Peyer's patch (tissue), 4 donors: ENCODE measurements around the gene TRAPPC10. TPM values are rescaled to one million over a fixed set of nuclear protein-coding genes. Genes with fewer than 3 reads are reported as not detected.
"Not testable (repeated sequence)": the region's sequence is repeated elsewhere in the genome, so short reads cannot be mapped to it uniquely, and the experiment has no call there.

Experiments used
- DNase-seq, 3 donors: peaks; one replicate each; pipeline ENCODE4 v3.0.0-alpha.2; 2017 to 2019
- H3K27ac ChIP-seq, 4 donors: fragments of 200-600 bp; sonication (generic); one replicate each; pipeline ENCODE4 v1.5.1; 2016 to 2019
- H3K27me3 ChIP-seq, 2 donors: fragments of 200-600 bp; sonication (generic); one replicate each; pipeline ENCODE4 v1.5.1; 2019
- H3K36me3 ChIP-seq, 3 donors: fragments of 200-600 bp; sonication (generic); one replicate each; pipeline ENCODE4 v1.5.1; 2016 to 2019
- H3K4me1 ChIP-seq, 4 donors: fragments of 200-600 bp; sonication (generic); one replicate each; pipeline ENCODE4 v1.5.1; 2016 to 2019
- H3K4me3 ChIP-seq, 4 donors: fragments of 200-600 bp; sonication (generic); 1 replicate in 3 of 4; 2 replicates in 1 of 4; pipeline ENCODE4 v1.5.1; 2016 to 2019; ENCODE audit warnings: mild to moderate bottlenecking in 1 of 4
- H3K9me3 ChIP-seq, 4 donors: fragments of 200-600 bp; sonication (generic); one replicate each; pipeline ENCODE4 v1.5.1; 2016 to 2019; ENCODE audit warnings: mild to moderate bottlenecking in 1 of 4
- CTCF ChIP-seq, 6 experiments: fragments of 450-650 bp in 4 of 6; fragments of 200-600 bp in 2 of 6; sonication (generic) in 1 of 6; IDR thresholded peaks; one replicate each; pipeline ENCODE4 v1.5.1; 2017 to 2019; ENCODE audit warnings: antibody characterized with exemption in 6 of 6, mild to moderate bottlenecking in 3 of 6, moderate library complexity in 1 of 6
- POLR2A ChIP-seq, 2 donors: fragments of 450-650 bp; IDR thresholded peaks; one replicate each; pipeline ENCODE4 v1.5.1; 2017; ENCODE audit warnings: antibody characterized with exemption in 2 of 2, mild to moderate bottlenecking in 2 of 2, moderate library complexity in 2 of 2
- total RNA-seq, 4 donors: library from RNA; depleted of rRNA; stranded (reverse); fragments of >200 nt; gene quantifications; one replicate each; pipeline ENCODE4 v1.1.0, GENCODE V29; 2016

TRAPPC10 gene
- total RNA-seq, 4 donors from 2014 or later: 62.2 to 153 (median 93.0) TPM

GRCh38 chr21:44090325-44090724, 78.2 kb downstream of the TRAPPC10 start:
- H3K4me3 ChIP-seq: peak overlapping the region in 1 of 4 donors; percentile 37
- TF ChIP-seq CTCF (IDR thresholded peaks at IDR 0.05): peak in 1 of 6 experiments; percentile 1
- TF ChIP-seq POLR2A (IDR thresholded peaks at IDR 0.05): peak; percentile 38 to 56
- H3K9me3 ChIP-seq: no peaks in the 10 kb centered on the region
- H3K27ac ChIP-seq: peak overlapping the region; percentile 78 to 94 (median 84)
- peaks cover 0 to 60% (median 0%) of the 10 kb centered on the region in 3 donors for H3K36me3 ChIP-seq
- H3K4me1 ChIP-seq: peaks cover 8 to 62% (median 18%) of the 10 kb centered on the region in 4 donors
- H3K27me3 ChIP-seq: no peaks in the 10 kb centered on the region
- DNase-seq: peak; percentile 87 to 94 (median 87)

- Histone ChIP-seq H3K9me3 (no peaks in the 10 kb centered on the region), H3K27me3 (no peaks in the 10 kb centered on the region), H3K4me1 (peaks cover 8 to 58% (median 18%) of the 10 kb centered on the region in 4 donors), H3K36me3 (peaks cover 0 to 52% (median 0%) of the 10 kb centered on the region in 3 donors), H3K4me3 (no peak overlapping the region), H3K27ac (peak overlapping the region in 3 of 4 donors; percentile 41 to 78 (median 61))
- TF ChIP-seq POLR2A (IDR thresholded peaks at IDR 0.05) (no peak), CTCF (IDR thresholded peaks at IDR 0.05) (no peak)
- peak; percentile 12 to 59 (median 52) for DNase-seq
Observed at GRCh38 chr21:44092211-44092610, 80.1 kb downstream of the TRAPPC10 start.

- DNase-seq: peak in 2 of 3 donors; percentile 76 to 79
- no peak for TF ChIP-seq CTCF (IDR thresholded peaks at IDR 0.05)
- TF ChIP-seq POLR2A (IDR thresholded peaks at IDR 0.05): no peak
- H3K27ac ChIP-seq: peak overlapping the region in 3 of 4 donors; percentile 36 to 65 (median 41)
Observed at GRCh38 chr21:44093761-44094160, 81.7 kb downstream of the TRAPPC10 start.

GRCh38 chr21:44094832-44095231, 82.7 kb downstream of the TRAPPC10 start:
- Histone ChIP-seq H3K4me3 (no peak overlapping the region), H3K27ac (no peak overlapping the region), H3K36me3 (peaks cover 0 to 44% (median 0%) of the 10 kb centered on the region in 3 donors), H3K27me3 (no peaks in the 10 kb centered on the region), H3K9me3 (no peaks in the 10 kb centered on the region), H3K4me1 (peaks cover 2 to 37% (median 7%) of the 10 kb centered on the region in 4 donors)
- no peak for DNase-seq
- TF ChIP-seq CTCF (IDR thresholded peaks at IDR 0.05) (no peak), POLR2A (IDR thresholded peaks at IDR 0.05) (no peak)

More at GRCh38 chr21:44093761-44094160, 81.7 kb downstream of the TRAPPC10 start:
- peaks cover 4 to 42% (median 16%) of the 10 kb centered on the region in 4 donors for H3K4me1 ChIP-seq
- H3K4me3 ChIP-seq: no peak overlapping the region
- no peaks in the 10 kb centered on the region for H3K9me3 ChIP-seq
- H3K36me3 ChIP-seq: peaks cover 0 to 44% (median 0%) of the 10 kb centered on the region in 3 donors
- H3K27me3 ChIP-seq: no peaks in the 10 kb centered on the region

GRCh38 chr21:44098507-44098906, 86.4 kb downstream of the TRAPPC10 start:
- H3K36me3 ChIP-seq: peaks cover 0 to 18% (median 0%) of the 10 kb centered on the region in 3 donors
- not testable (repeated sequence) for H3K4me1 ChIP-seq, H3K27me3 ChIP-seq, H3K4me3 ChIP-seq, DNase-seq, H3K9me3 ChIP-seq, H3K27ac ChIP-seq

GRCh38 chr21:44098964-44099363, 86.9 kb downstream of the TRAPPC10 start:
- not testable (repeated sequence) for H3K9me3 ChIP-seq, H3K27me3 ChIP-seq, H3K4me1 ChIP-seq, DNase-seq, H3K4me3 ChIP-seq, H3K27ac ChIP-seq
- H3K36me3 ChIP-seq: peaks cover 0 to 13% (median 0%) of the 10 kb centered on the region in 3 donors

GRCh38 chr21:44107026-44107501, 95.0 kb downstream of the TRAPPC10 start, which contains the start of gene PWP2:
Gene PWP2 (plus strand): TSS chr21:44107399. CDS start chr21:44107417, 18 bp downstream.
- H3K9me3 ChIP-seq: not testable (repeated sequence)
- peak within 1 kb of the TSS in 3 of 4 donors; percentile 49 to 64 (median 59) for H3K27ac ChIP-seq

GRCh38 chr21:44107589-44107988, 95.5 kb downstream of the TRAPPC10 start:
- DNase-seq, H3K4me1 ChIP-seq, H3K36me3 ChIP-seq, H3K9me3 ChIP-seq, H3K27me3 ChIP-seq: not testable (repeated sequence)
- H3K27ac ChIP-seq: peak overlapping the region in 3 of 4 donors; percentile 49 to 64 (median 59)
- H3K4me3 ChIP-seq: peak overlapping the region in 3 of 4 donors; percentile 42 to 47 (median 44)

More at GRCh38 chr21:44107026-44107501, 95.0 kb downstream of the TRAPPC10 start, which contains the start of gene PWP2:
- H3K4me1 ChIP-seq, H3K36me3 ChIP-seq, H3K27me3 ChIP-seq: not testable (repeated sequence)
- peak within 1 kb of the TSS; percentile 42 to 54 (median 46) for H3K4me3 ChIP-seq
- DNase-seq: peak in 2 of 3 donors; percentile 18 to 61

- H3K4me1 ChIP-seq, DNase-seq, H3K27ac ChIP-seq, H3K4me3 ChIP-seq, H3K9me3 ChIP-seq, H3K36me3 ChIP-seq, H3K27me3 ChIP-seq: not testable (repeated sequence)
Observed at GRCh38 chr21:44113702-44114371, 101.7 kb downstream of the TRAPPC10 start.

- H3K4me1 ChIP-seq, H3K4me3 ChIP-seq, H3K36me3 ChIP-seq, H3K27me3 ChIP-seq, DNase-seq, H3K27ac ChIP-seq, H3K9me3 ChIP-seq: not testable (repeated sequence)
Observed at GRCh38 chr21:44122131-44122530, 110.0 kb downstream of the TRAPPC10 start.
